WTC11 (cell line): Measurements from ENCODE around the gene RETSAT. TPM values are rescaled to one million over a fixed set of nuclear protein-coding genes. Genes with fewer than 3 reads are reported as not detected.
A peak's percentile ranks its signal among the peaks of the same experiment; 100 is the strongest.
"Not testable (repeated sequence)": the region's sequence is repeated elsewhere in the genome, so short reads cannot be mapped to it uniquely, and the experiment has no call there.

ENCODE experiments used
- ATAC-seq: fragments of 200-7000 bp; cut with Tn5 transposase; 2 replicates; pipeline ENCODE4 v1.10.0; 2021; ENCODE audit warnings: mild to moderate bottlenecking, moderate library complexity
- CTCF ChIA-PET: fragments of 300-600 bp; sonication (Branson Sonifier 250); formaldehyde crosslinking; loops from one replicate; lab custom pipeline; 2021; ENCODE audit warnings: antibody characterized with exemption; lab: Charles Lee
- POLR2A ChIA-PET: fragments of 350-600 bp; sonication (Branson Sonifier 250); formaldehyde crosslinking; loops from one replicate; lab custom pipeline; 2021; ENCODE audit warnings: antibody characterized with exemption; lab: Charles Lee
- DNase-seq: peaks from one replicate; pipeline ENCODE4 v3.0.0; 2021; ENCODE audit warnings: low spot score
- H3K27ac Mint-ChIP-seq: 2 replicates; pipeline ENCODE4 v1.8.0; 2021; ENCODE audit warnings: mixed read lengths
- H3K27me3 Mint-ChIP-seq: 2 replicates; pipeline ENCODE4 v1.8.0; 2021; ENCODE audit warnings: low read depth, mild to moderate bottlenecking, moderate library complexity, mixed read lengths
- H3K36me3 Mint-ChIP-seq: 2 replicates; pipeline ENCODE4 v1.8.0; 2021; ENCODE audit warnings: mixed read lengths
- H3K4me1 Mint-ChIP-seq: 2 replicates; pipeline ENCODE4 v1.8.0; 2022; ENCODE audit warnings: mixed read lengths
- H3K4me3 Mint-ChIP-seq: 2 replicates; pipeline ENCODE4 v1.8.0; 2021; ENCODE audit warnings: mild to moderate bottlenecking, moderate library complexity, mixed read lengths
- H3K9me3 Mint-ChIP-seq: 2 replicates; pipeline ENCODE4 v1.8.0; 2021; ENCODE audit warnings: mixed read lengths
- ELF4 ChIP-seq: sonication (generic); formaldehyde crosslinking; IDR thresholded peaks from 2 replicates; pipeline ENCODE4 v1.8.1; 2022; ENCODE audit warnings: low read depth, mild to moderate bottlenecking, moderate library complexity, missing genetic modification reagents
- EMX1 ChIP-seq: fragments of 250-450 bp; sonication (Bioruptor Pico); IDR thresholded peaks from 2 replicates; pipeline ENCODE4 v1.8.0; 2021; ENCODE audit warnings: mild to moderate bottlenecking
- GTF2I ChIP-seq: fragments of 250-450 bp; sonication (Bioruptor Pico); conservative IDR thresholded peaks from 2 replicates; pipeline ENCODE4 v1.4.0; 2021; ENCODE audit warnings: mild to moderate bottlenecking
- IRF2 ChIP-seq: sonication (generic); formaldehyde crosslinking; IDR thresholded peaks from 2 replicates; pipeline ENCODE4 v1.8.0; 2022; ENCODE audit warnings: low read depth, missing genetic modification reagents, borderline replicate concordance
- RELA ChIP-seq: sonication (generic); formaldehyde crosslinking; IDR thresholded peaks from 2 replicates; pipeline ENCODE4 v1.8.1; 2022; ENCODE audit warnings: missing genetic modification reagents, mild to moderate bottlenecking, borderline replicate concordance
- TCF7 ChIP-seq: sonication (generic); formaldehyde crosslinking; IDR thresholded peaks from 2 replicates; pipeline ENCODE4 v1.8.0; 2022; ENCODE audit warnings: mild to moderate bottlenecking, low read depth, missing genetic modification reagents, moderate library complexity
- total RNA-seq: library from RNA; stranded (reverse); gene quantifications from 3 replicates; pipeline ENCODE4 v1.2.3, GENCODE V29; 2021
- TF ChIP-seq, protein P1 (sequence below): fragments of 250-450 bp; sonication (Bioruptor Pico); conservative IDR thresholded peaks from 2 replicates; pipeline ENCODE4 v1.9.0; 2021; ENCODE audit warnings: mild to moderate bottlenecking
- TF ChIP-seq, protein P2 (sequence below): sonication (generic); formaldehyde crosslinking; IDR thresholded peaks from 2 replicates; pipeline ENCODE4 v1.8.0; 2023; ENCODE audit warnings: missing genetic modification reagents, mild to moderate bottlenecking, borderline replicate concordance
- TF ChIP-seq, protein P3 (sequence below): sonication (generic); formaldehyde crosslinking; conservative IDR thresholded peaks from 2 replicates; pipeline ENCODE4 v1.8.1; 2022; ENCODE audit warnings: mild to moderate bottlenecking, missing genetic modification reagents
- TF ChIP-seq, protein P4 (sequence below): sonication (generic); formaldehyde crosslinking; IDR thresholded peaks from 2 replicates; pipeline ENCODE4 v1.8.1; 2023; ENCODE audit warnings: mild to moderate bottlenecking, moderate library complexity, missing genetic modification reagents
- TF ChIP-seq, protein P5 (sequence below): sonication (generic); formaldehyde crosslinking; conservative IDR thresholded peaks from 2 replicates; pipeline ENCODE4 v1.8.1; 2023; ENCODE audit warnings: mild to moderate bottlenecking, low read depth, missing genetic modification reagents, moderate library complexity

The RETSAT gene
- total RNA-seq, 1 experiment from 2014 or later, result 24.4 TPM

DNA sequence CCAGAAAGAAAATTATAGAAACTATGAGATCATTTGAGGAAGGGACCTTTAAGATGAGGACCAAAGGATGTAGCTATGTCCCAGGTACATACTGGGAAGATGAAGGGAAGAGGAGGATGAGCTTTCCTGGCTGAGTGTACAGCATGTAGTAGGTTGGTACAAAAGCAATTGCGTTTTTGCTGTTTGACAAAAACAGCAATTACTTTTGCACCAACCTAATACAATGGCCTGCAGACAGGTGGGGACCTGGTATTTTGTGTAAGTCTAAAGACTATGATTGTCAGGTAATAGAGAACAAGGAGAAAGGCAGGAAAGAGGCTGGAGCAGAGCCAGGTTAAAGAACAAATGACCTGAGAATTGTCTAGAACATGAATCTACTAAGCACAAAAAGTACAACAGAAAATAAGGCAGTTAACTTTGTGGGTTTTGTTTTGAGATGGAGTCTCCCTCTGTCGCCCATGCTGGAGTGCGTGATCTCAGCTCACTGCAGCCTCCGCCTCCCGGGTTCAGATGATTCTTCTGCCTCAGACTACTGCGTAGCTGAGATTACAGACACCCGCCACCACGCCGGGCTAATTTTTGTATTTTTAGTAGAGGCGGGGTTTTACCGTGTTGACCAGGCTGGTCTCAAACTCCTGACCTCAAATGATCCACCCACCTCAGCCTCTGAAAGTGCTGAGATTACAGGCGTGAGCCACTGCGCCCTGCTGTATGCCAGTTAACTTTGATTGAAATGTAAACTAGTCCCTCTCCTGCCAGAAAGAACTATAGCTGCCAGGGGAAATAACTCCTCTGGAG, 23.3 kb downstream of the RETSAT start (continued):
- TF ChIP-seq, protein P1, sequence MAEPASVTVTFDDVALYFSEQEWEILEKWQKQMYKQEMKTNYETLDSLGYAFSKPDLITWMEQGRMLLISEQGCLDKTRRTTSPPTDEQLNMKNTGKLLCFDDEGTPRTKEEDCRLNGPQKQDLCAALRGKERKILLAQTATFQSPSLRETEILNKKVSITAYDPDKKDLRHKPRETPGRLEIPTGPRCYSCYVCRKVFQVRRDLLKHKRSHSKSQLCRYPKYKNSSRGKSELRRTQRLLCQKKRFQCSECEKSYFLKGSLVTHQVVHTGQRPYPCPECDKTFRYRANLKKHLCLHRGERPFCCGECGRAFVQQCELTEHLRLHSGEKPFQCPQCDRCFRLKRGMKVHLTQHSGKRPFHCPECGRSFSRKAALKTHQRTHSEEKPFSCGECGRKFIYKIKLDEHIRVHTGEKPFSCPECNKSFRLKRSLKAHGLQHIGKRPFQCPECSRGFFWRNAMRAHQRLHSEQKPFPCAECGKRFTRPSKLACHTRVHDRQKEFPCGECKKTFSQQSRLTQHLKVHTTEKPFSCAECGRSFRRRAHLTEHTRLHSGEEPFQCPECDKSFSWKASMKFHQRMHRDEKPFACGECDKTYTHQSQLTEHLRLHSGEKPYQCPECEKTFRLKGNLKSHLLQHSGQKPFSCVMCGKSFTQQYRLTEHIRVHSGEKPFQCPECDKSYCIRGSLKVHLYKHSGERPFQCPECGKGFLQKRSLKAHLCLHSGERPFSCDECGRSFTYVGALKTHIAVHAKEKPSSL (CRISPR knock-in tag), result no peak
- TF ChIP-seq RELA (CRISPR knock-in tag), result no peak
- TF ChIP-seq, protein P2, sequence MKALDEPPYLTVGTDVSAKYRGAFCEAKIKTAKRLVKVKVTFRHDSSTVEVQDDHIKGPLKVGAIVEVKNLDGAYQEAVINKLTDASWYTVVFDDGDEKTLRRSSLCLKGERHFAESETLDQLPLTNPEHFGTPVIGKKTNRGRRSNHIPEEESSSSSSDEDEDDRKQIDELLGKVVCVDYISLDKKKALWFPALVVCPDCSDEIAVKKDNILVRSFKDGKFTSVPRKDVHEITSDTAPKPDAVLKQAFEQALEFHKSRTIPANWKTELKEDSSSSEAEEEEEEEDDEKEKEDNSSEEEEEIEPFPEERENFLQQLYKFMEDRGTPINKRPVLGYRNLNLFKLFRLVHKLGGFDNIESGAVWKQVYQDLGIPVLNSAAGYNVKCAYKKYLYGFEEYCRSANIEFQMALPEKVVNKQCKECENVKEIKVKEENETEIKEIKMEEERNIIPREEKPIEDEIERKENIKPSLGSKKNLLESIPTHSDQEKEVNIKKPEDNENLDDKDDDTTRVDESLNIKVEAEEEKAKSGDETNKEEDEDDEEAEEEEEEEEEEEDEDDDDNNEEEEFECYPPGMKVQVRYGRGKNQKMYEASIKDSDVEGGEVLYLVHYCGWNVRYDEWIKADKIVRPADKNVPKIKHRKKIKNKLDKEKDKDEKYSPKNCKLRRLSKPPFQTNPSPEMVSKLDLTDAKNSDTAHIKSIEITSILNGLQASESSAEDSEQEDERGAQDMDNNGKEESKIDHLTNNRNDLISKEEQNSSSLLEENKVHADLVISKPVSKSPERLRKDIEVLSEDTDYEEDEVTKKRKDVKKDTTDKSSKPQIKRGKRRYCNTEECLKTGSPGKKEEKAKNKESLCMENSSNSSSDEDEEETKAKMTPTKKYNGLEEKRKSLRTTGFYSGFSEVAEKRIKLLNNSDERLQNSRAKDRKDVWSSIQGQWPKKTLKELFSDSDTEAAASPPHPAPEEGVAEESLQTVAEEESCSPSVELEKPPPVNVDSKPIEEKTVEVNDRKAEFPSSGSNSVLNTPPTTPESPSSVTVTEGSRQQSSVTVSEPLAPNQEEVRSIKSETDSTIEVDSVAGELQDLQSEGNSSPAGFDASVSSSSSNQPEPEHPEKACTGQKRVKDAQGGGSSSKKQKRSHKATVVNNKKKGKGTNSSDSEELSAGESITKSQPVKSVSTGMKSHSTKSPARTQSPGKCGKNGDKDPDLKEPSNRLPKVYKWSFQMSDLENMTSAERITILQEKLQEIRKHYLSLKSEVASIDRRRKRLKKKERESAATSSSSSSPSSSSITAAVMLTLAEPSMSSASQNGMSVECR (CRISPR knock-in tag), result no peak
- TF ChIP-seq, protein P3, sequence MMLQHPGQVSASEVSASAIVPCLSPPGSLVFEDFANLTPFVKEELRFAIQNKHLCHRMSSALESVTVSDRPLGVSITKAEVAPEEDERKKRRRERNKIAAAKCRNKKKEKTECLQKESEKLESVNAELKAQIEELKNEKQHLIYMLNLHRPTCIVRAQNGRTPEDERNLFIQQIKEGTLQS, result no peak
- no peak for TF ChIP-seq ELF4 (CRISPR knock-in tag)
- TF ChIP-seq, protein P4, sequence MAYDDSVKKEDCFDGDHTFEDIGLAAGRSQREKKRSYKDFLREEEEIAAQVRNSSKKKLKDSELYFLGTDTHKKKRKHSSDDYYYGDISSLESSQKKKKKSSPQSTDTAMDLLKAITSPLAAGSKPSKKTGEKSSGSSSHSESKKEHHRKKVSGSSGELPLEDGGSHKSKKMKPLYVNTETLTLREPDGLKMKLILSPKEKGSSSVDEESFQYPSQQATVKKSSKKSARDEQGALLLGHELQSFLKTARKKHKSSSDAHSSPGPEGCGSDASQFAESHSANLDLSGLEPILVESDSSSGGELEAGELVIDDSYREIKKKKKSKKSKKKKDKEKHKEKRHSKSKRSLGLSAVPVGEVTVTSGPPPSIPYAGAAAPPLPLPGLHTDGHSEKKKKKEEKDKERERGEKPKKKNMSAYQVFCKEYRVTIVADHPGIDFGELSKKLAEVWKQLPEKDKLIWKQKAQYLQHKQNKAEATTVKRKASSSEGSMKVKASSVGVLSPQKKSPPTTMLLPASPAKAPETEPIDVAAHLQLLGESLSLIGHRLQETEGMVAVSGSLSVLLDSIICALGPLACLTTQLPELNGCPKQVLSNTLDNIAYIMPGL, result no peak
- no peak for TF ChIP-seq TCF7 (CRISPR knock-in tag)
- no peak for TF ChIP-seq EMX1 (CRISPR knock-in tag)
- TF ChIP-seq, protein P5, sequence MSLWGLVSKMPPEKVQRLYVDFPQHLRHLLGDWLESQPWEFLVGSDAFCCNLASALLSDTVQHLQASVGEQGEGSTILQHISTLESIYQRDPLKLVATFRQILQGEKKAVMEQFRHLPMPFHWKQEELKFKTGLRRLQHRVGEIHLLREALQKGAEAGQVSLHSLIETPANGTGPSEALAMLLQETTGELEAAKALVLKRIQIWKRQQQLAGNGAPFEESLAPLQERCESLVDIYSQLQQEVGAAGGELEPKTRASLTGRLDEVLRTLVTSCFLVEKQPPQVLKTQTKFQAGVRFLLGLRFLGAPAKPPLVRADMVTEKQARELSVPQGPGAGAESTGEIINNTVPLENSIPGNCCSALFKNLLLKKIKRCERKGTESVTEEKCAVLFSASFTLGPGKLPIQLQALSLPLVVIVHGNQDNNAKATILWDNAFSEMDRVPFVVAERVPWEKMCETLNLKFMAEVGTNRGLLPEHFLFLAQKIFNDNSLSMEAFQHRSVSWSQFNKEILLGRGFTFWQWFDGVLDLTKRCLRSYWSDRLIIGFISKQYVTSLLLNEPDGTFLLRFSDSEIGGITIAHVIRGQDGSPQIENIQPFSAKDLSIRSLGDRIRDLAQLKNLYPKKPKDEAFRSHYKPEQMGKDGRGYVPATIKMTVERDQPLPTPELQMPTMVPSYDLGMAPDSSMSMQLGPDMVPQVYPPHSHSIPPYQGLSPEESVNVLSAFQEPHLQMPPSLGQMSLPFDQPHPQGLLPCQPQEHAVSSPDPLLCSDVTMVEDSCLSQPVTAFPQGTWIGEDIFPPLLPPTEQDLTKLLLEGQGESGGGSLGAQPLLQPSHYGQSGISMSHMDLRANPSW, result no peak
- no peak for TF ChIP-seq IRF2 (CRISPR knock-in tag)

DNA sequence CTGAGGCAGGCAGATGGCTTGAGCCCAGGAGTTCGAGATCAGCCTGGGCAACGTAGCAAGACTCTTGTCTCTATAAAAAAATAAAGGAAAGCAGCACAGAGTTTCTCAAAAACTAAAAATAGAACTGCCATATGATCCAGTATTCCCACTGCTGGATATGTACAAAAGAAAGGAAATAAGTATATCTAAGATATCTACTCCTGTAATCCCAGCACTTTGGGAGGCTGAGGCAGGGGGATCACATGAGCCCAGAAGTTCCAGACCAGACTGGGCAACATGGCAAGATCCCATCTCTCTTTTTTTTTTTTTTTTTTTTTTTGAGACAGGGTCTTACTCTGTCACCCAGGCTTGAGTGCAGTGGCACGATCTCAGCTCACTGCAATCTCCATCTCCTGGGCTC, 24.6 kb downstream of the RETSAT start:
- H3K4me3 Mint-ChIP-seq, H3K27me3 Mint-ChIP-seq, POLR2A ChIA-PET, DNase-seq, H3K27ac Mint-ChIP-seq, ATAC-seq: not testable (repeated sequence)
- CTCF ChIA-PET, result interaction anchor here (0.7 kb wide), 1 partner anchor 262 kb away, joined by 5 read pairs; no protein-coding TSS in a partner anchor
- Mint-ChIP-seq H3K36me3 (peaks cover 11% of the 10 kb centered on the region), H3K4me1 (peaks cover 45% of the 10 kb centered on the region), H3K9me3 (peaks cover 15% of the 10 kb centered on the region)
- 0 out of 2 replicates have a peak, but pooled peaks have one; percentile 19 for TF ChIP-seq GTF2I (CRISPR knock-in tag)
